K562 (cell line): Measurements from ENCODE around the gene ABLIM1. TPM values are rescaled to one million over a fixed set of nuclear protein-coding genes. Genes with fewer than 3 reads are reported as not detected.

Experiments
- ATAC-seq: fragments of 200-7000 bp; cut with Tn5 transposase; 3 replicates; pipeline ENCODE4 v1.9.1; 2020; ENCODE audit warnings: moderate library complexity
- BruUV-seq: library from RNA; stranded (reverse); fragments of 400-500 nt; replicated peaks from 2 replicates; lab custom pipeline; 2021; lab: Mats Ljungman, UMichigan
- CTCF ChIA-PET: fragments of 300-600 bp; formaldehyde crosslinking; extraction: SDS; loops from one replicate; lab custom pipeline; 2021; ENCODE audit warnings: low intra/inter-chr PET ratio; lab: Yijun Ruan, JAX
- POLR2A ChIA-PET: fragments of 300-600, 350-650 bp; sonication (Branson Sonifier 250); formaldehyde crosslinking; extraction: SDS; loops from one replicate; lab custom pipeline; 2021; ENCODE audit warnings: antibody characterized with exemption, inconsistent platforms; lab: Yijun Ruan, JAX
- DNase-seq, 4 experiments: peaks; one replicate each; pipeline versions ENCODE4 v3.0.0 to v3.0.0-alpha.2; 2011 to 2018; ENCODE audit warnings: low spot score in 3 of 4, mixed read lengths in 3 of 4; ENCODE audit errors: extremely low read depth in 1 of 4
- FAIRE-seq: peaks from 2 replicates; lab custom pipeline; 2011; peaks lifted over from hg19 to GRCh38; lab: Jason Lieb, UNC
- H2AFZ ChIP-seq: 2 replicates; pipeline ENCODE4 v1.6.0; 2011; ENCODE audit warnings: low read depth, low read length, control low read depth, inconsistent platforms
- H3K27ac ChIP-seq: fragments of 200-600 bp; 3 replicates; pipeline ENCODE4 v1.8.0; 2011; ENCODE audit warnings: low read depth, mild to moderate bottlenecking, control low read depth, inconsistent platforms, low read length, moderate library complexity, mixed read lengths; ENCODE audit errors: extremely low read depth
- H3K27me3 ChIP-seq, 2 experiments: fragments of 300-600 bp in 1 of 2; 2 replicates in 1 of 2; 3 replicates in 1 of 2; pipeline versions ENCODE4 v1.6.0 to v1.8.0; 2011; ENCODE audit warnings: inconsistent platforms in 2 of 2, low read length in 2 of 2, mild to moderate bottlenecking in 1 of 2, mixed read lengths in 1 of 2, moderate library complexity in 1 of 2; ENCODE audit not compliant: control insufficient read depth in 2 of 2, insufficient read depth in 2 of 2
- H3K36me3 ChIP-seq: fragments of 300-600 bp; 3 replicates; pipeline ENCODE4 v1.8.0; 2011; ENCODE audit warnings: mild to moderate bottlenecking, low read length, inconsistent platforms; ENCODE audit not compliant: control insufficient read depth, insufficient read depth
- H3K4me1 ChIP-seq, 2 experiments: fragments of 200-600 bp in 1 of 2; replicated peaks in 1 of 2; 2 replicates in 1 of 2; 3 replicates in 1 of 2; pipeline versions ENCODE4 v1.5.1 to v1.8.0; 2011; ENCODE audit warnings: inconsistent platforms in 2 of 2, low read length in 2 of 2, mild to moderate bottlenecking in 1 of 2, mixed read lengths in 1 of 2, moderate library complexity in 1 of 2; ENCODE audit not compliant: control insufficient read depth in 2 of 2, insufficient read depth in 2 of 2
- H3K4me2 ChIP-seq: 2 replicates; pipeline ENCODE4 v1.6.1; 2011; ENCODE audit warnings: low read length, control low read depth, inconsistent platforms, mixed read lengths; ENCODE audit not compliant: insufficient read depth
- H3K4me3 ChIP-seq: fragments of 200-600 bp; sonication (generic), shearing (Covaris generic); 2 replicates; pipeline ENCODE4 v1.5.1; 2016; ENCODE audit warnings: control low read depth, inconsistent platforms
- H3K79me2 ChIP-seq: fragments of 200-600 bp; 3 replicates; pipeline ENCODE4 v1.8.0; 2011; ENCODE audit warnings: low read length, inconsistent platforms; ENCODE audit not compliant: control insufficient read depth, insufficient read depth
- H3K9ac ChIP-seq, 2 experiments: 2 replicates each; pipeline versions ENCODE4 v1.6.0 to v1.6.1; 2011; ENCODE audit warnings: low read depth in 2 of 2, low read length in 2 of 2, control low read depth in 1 of 2, inconsistent platforms in 1 of 2, mild to moderate bottlenecking in 1 of 2, mixed read lengths in 1 of 2; ENCODE audit not compliant: insufficient read depth in 1 of 2
- H3K9me1 ChIP-seq: one replicate; pipeline ENCODE4 v1.6.0; 2011; ENCODE audit warnings: inconsistent platforms, mild to moderate bottlenecking, low read length, moderate library complexity; ENCODE audit not compliant: control insufficient read depth, insufficient read depth
- H3K9me3 ChIP-seq: replicated peaks from 2 replicates; pipeline ENCODE4 v1.5.1; 2011; ENCODE audit warnings: low read depth, low read length, inconsistent platforms; ENCODE audit not compliant: control insufficient read depth, insufficient read depth
- H4K20me1 ChIP-seq: replicated peaks from 2 replicates; pipeline ENCODE4 v1.6.1; 2011; ENCODE audit warnings: low read length, inconsistent platforms, mixed read lengths; ENCODE audit not compliant: control insufficient read depth, insufficient read depth
- FOXJ2 ChIP-seq: fragments of 200-800 bp; sonication (Bioruptor generic); IDR thresholded peaks from 2 replicates; pipeline ENCODE4 v1.6.1; 2016; ENCODE audit warnings: missing genetic modification characterization, missing compliant biosample characterization
- GATAD2A ChIP-seq: fragments of 450-650 bp; IDR thresholded peaks from 2 replicates; pipeline ENCODE4 v1.6.1; 2017
- HDAC3 ChIP-seq: fragments of 450-650 bp; IDR thresholded peaks from 2 replicates; pipeline ENCODE4 v1.6.1; 2018; ENCODE audit warnings: borderline replicate concordance, mild to moderate bottlenecking, moderate library complexity; ENCODE audit not compliant: partially characterized antibody
- HNRNPH1 ChIP-seq: fragments of 200-400 bp; formaldehyde crosslinking; optimal IDR thresholded peaks from 2 replicates; pipeline ENCODE3; 2017; ENCODE audit warnings: low read depth, mild to moderate bottlenecking, low read length, moderate library complexity
- KDM2B ChIP-seq: fragments of 250-450 bp; sonication (Bioruptor Pico); IDR thresholded peaks from 2 replicates; pipeline ENCODE4 v1.8.0; 2021; ENCODE audit warnings: mild to moderate bottlenecking, moderate library complexity
- KDM5B ChIP-seq: fragments of 200-600 bp; sonication (generic); IDR thresholded peaks from 2 replicates; pipeline ENCODE4 v1.6.1; 2012; ENCODE audit warnings: low read depth, mild to moderate bottlenecking, moderate library complexity, low read length, control low read depth, inconsistent platforms; ENCODE audit not compliant: insufficient replicate concordance
- KLF13 ChIP-seq: fragments of 450-650 bp; IDR thresholded peaks from 2 replicates; pipeline ENCODE4 v1.6.1; 2016; ENCODE audit warnings: missing genetic modification characterization, low read depth, mild to moderate bottlenecking, missing compliant biosample characterization, moderate library complexity, borderline replicate concordance
- NCOA4 ChIP-seq: fragments of 450-650 bp; IDR thresholded peaks from 2 replicates; pipeline ENCODE4 v1.6.1; 2018; ENCODE audit warnings: mild to moderate bottlenecking; ENCODE audit not compliant: partially characterized antibody
- NFATC3 ChIP-seq: fragments of 450-650 bp; IDR thresholded peaks from 2 replicates; pipeline ENCODE4 v1.6.1; 2017; ENCODE audit warnings: mild to moderate bottlenecking
- PHTF2 ChIP-seq: fragments of 250-450 bp; sonication (Bioruptor Pico); IDR thresholded peaks from 2 replicates; pipeline ENCODE4 v1.5.0; 2021; ENCODE audit warnings: mild to moderate bottlenecking
- SMAD2 ChIP-seq: fragments of 150-350 bp; IDR thresholded peaks from 2 replicates; pipeline ENCODE4 v1.6.1; 2014; ENCODE audit warnings: low read depth, mild to moderate bottlenecking, low read length
- ZNF280B ChIP-seq: fragments of 250-450 bp; sonication (Bioruptor Pico); IDR thresholded peaks from 2 replicates; pipeline ENCODE4 v1.5.1; 2021; ENCODE audit warnings: mild to moderate bottlenecking
- ZNF311 ChIP-seq: fragments of 250-450 bp; sonication (Bioruptor Pico); IDR thresholded peaks from 2 replicates; pipeline ENCODE4 v1.4.0; 2020; ENCODE audit warnings: mild to moderate bottlenecking, moderate library complexity
- WGBS: fragments of 100-300 bp; shearing (Covaris generic); methylation state at CpG from one replicate; pipeline ENCODE4 v1.1.6; 2016; ENCODE audit warnings: low coverage, mixed read lengths; ENCODE audit not compliant: insufficient coverage; ENCODE audit errors: missing lambda C conversion rate; 5-methylcytosine and 5-hydroxymethylcytosine counted together
- in situ Hi-C: fragments of 300-500 bp; cut with MboI; formaldehyde crosslinking; loops from 4 replicates; pipeline ENCODE4 v1.15.0; 2018; ENCODE audit warnings: inconsistent platforms, mixed read lengths
- intact Hi-C: fragments of 100-400 bp; cut with micrococcal nuclease; formaldehyde crosslinking; loops from 2 replicates; pipeline ENCODE4 v1.14.2; 2022
- polyA plus RNA-seq, 8 experiments: library from polyadenylated mRNA; depleted of rRNA in 4 of 8; stranded (reverse) in 5 of 8; unstranded in 3 of 8; fragments of >200 nt; fragmentation: Nextera tagmentation in 2 of 8; fragmentation: Illumina TruSeq in 1 of 8; extraction: Ambion mirVana in 2 of 8; extraction: Trizol in 1 of 8; gene quantifications; 2 replicates each; pipeline versions ENCODE4 v1.2.1 to v1.2.3, GENCODE V29; 2011 to 2014; ENCODE audit warnings: inconsistent platforms in 1 of 8, missing spikeins in 1 of 8
- total RNA-seq, 7 experiments: library from RNA; depleted of rRNA in 6 of 7; stranded (reverse); fragments of >200 nt in 6 of 7; fragmentation: Illumina TruSeq in 2 of 7; extraction: Trizol in 2 of 7; gene quantifications; 2 replicates each; pipeline versions ENCODE4 v1.2.1 to v1.2.3, GENCODE V29; 2011 to 2021; ENCODE audit warnings: low replicate concordance in 1 of 7
- TF ChIP-seq, protein P1 (sequence below), 2 experiments: fragments of 450-650 bp in 1 of 2; IDR thresholded peaks; 2 replicates each; pipeline ENCODE4 v1.6.1; 2011 to 2017; ENCODE audit warnings: low read depth in 2 of 2, antibody characterized with exemption in 1 of 2, borderline replicate concordance in 1 of 2, low read length in 1 of 2, mild to moderate bottlenecking in 1 of 2, mixed read lengths in 1 of 2; ENCODE audit not compliant: control insufficient read depth in 1 of 2

Gene ABLIM1
- total and polyA plus RNA-seq, 9 of the 15 experiments (the other 6 are each of a cell fraction or from before 2014, with no cell fraction given) = 0.07 to 0.49 (median 0.14) TPM; not detected in 6

GRCh38 chr10:114575417-114576131, 82.5 kb downstream of the ABLIM1 start:
- BruUV-seq = no TSS peak
- TF ChIP-seq SMAD2 (no peak), HNRNPH1 (no peak), KLF13 (no peak), GATAD2A (no peak), FOXJ2 (tag) (no peak), NCOA4 (no peak), KDM2B (CRISPR knock-in tag) (no peak), PHTF2 (CRISPR knock-in tag) (no peak), ZNF311 (CRISPR knock-in tag) (no peak), ZNF280B (CRISPR knock-in tag) (no peak), KDM5B (no peak), NFATC3 (no peak), HDAC3 (no peak)
- TF ChIP-seq, protein P1, sequence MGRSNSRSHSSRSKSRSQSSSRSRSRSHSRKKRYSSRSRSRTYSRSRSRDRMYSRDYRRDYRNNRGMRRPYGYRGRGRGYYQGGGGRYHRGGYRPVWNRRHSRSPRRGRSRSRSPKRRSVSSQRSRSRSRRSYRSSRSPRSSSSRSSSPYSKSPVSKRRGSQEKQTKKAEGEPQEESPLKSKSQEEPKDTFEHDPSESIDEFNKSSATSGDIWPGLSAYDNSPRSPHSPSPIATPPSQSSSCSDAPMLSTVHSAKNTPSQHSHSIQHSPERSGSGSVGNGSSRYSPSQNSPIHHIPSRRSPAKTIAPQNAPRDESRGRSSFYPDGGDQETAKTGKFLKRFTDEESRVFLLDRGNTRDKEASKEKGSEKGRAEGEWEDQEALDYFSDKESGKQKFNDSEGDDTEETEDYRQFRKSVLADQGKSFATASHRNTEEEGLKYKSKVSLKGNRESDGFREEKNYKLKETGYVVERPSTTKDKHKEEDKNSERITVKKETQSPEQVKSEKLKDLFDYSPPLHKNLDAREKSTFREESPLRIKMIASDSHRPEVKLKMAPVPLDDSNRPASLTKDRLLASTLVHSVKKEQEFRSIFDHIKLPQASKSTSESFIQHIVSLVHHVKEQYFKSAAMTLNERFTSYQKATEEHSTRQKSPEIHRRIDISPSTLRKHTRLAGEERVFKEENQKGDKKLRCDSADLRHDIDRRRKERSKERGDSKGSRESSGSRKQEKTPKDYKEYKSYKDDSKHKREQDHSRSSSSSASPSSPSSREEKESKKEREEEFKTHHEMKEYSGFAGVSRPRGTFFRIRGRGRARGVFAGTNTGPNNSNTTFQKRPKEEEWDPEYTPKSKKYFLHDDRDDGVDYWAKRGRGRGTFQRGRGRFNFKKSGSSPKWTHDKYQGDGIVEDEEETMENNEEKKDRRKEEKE (IDR thresholded peaks at IDR 0.05; ENCODE audit: borderline replicate concordance in 1 of 2, control insufficient read depth in 1 of 2, low read depth in 2 of 2, low read length in 1 of 2) = no peak

More at GRCh38 chr10:114575417-114576131, 82.5 kb downstream of the ABLIM1 start:
- Histone ChIP-seq H3K36me3 (no peaks in the 10 kb centered on the region), H3K27ac (no peak overlapping the region), H3K4me3 (no peak overlapping the region), H3K4me1 (no peaks in the 10 kb centered on the region), H3K79me2 (no peaks in the 10 kb centered on the region), H2AFZ (no peak overlapping the region), H3K9me3 (no peaks in the 10 kb centered on the region), H3K4me2 (no peak overlapping the region), H3K27me3 (no peaks in the 10 kb centered on the region), H3K9me1 (no peaks in the 10 kb centered on the region), H3K9ac (no peak overlapping the region), H4K20me1 (no peaks in the 10 kb centered on the region)
- no peak for DNase-seq
- intact Hi-C loops = no loop called here
- WGBS = 0% methylated on average over 9 of the region's 9 CpGs
- no peak for ATAC-seq
- ChIA-PET POLR2A (no interaction called here), CTCF (no interaction called here)
- no peak for FAIRE-seq
- in situ Hi-C loops = no loop called here
